MM.1S (cell line): Measurements from ENCODE around the gene TCF12.

Experiments
- DNase-seq: peaks from one replicate; pipeline ENCODE4 v3.0.0-alpha.2; 2015
- H2AFZ ChIP-seq: fragments of 300-600 bp; sonication (generic); 2 replicates; pipeline ENCODE4 v1.6.0; 2016; ENCODE audit warnings: antibody characterized with exemption, low read length
- H3F3A ChIP-seq: fragments of 300-600 bp; sonication (generic); 2 replicates; pipeline ENCODE4 v1.6.1; 2016; ENCODE audit warnings: mild to moderate bottlenecking, antibody characterized with exemption, low read length, moderate library complexity, mixed read lengths; ENCODE audit not compliant: insufficient read depth
- H3K27ac ChIP-seq: fragments of 300-600 bp; sonication (generic); 2 replicates; pipeline ENCODE4 v1.5.1; 2016; ENCODE audit warnings: mild to moderate bottlenecking, low read length
- H3K27me3 ChIP-seq: fragments of 300-600 bp; sonication (generic); replicated peaks from 2 replicates; pipeline ENCODE4 v1.6.0; 2016; ENCODE audit warnings: low read length; ENCODE audit not compliant: insufficient read depth
- H3K36me3 ChIP-seq: fragments of 300-600 bp; sonication (generic); replicated peaks from 2 replicates; pipeline ENCODE4 v1.6.1; 2016; ENCODE audit warnings: mild to moderate bottlenecking, low read length, mixed read lengths; ENCODE audit not compliant: insufficient read depth
- H3K4me1 ChIP-seq: fragments of 300-600 bp; sonication (generic); 2 replicates; pipeline ENCODE4 v1.6.1; 2016; ENCODE audit warnings: low read length, mixed read lengths
- H3K4me2 ChIP-seq: fragments of 300-600 bp; sonication (generic); 2 replicates; pipeline ENCODE4 v1.6.0; 2016; ENCODE audit warnings: low read depth, low read length
- H3K4me3 ChIP-seq: fragments of 300-600 bp; sonication (generic); 2 replicates; pipeline ENCODE4 v1.5.1; 2016; ENCODE audit warnings: low read length, mixed read lengths
- H3K79me2 ChIP-seq: fragments of 300-600 bp; sonication (generic); 2 replicates; pipeline ENCODE4 v1.6.1; 2016; ENCODE audit warnings: mixed run types, low read length, mixed read lengths
- H3K9ac ChIP-seq: fragments of 300-600 bp; sonication (generic); 2 replicates; pipeline ENCODE4 v1.6.1; 2016; ENCODE audit warnings: low read length, mixed read lengths
- H3K9me2 ChIP-seq: fragments of 300-600 bp; sonication (generic); replicated peaks from 2 replicates; pipeline ENCODE4 v1.6.1; 2016; ENCODE audit warnings: mild to moderate bottlenecking, low read length, mixed read lengths; ENCODE audit not compliant: insufficient read depth
- H3K9me3 ChIP-seq: fragments of 300-600 bp; sonication (generic); replicated peaks from 2 replicates; pipeline ENCODE4 v1.6.1; 2016; ENCODE audit warnings: mild to moderate bottlenecking, low read length, mixed read lengths; ENCODE audit not compliant: insufficient read depth
- H4K20me1 ChIP-seq: fragments of 300-600 bp; sonication (generic); 2 replicates; pipeline ENCODE4 v1.6.1; 2016; ENCODE audit warnings: mild to moderate bottlenecking, low read length, moderate library complexity, mixed read lengths; ENCODE audit not compliant: insufficient read depth
- CTCF ChIP-seq: fragments of 300-600 bp; sonication (generic); IDR thresholded peaks from 2 replicates; pipeline ENCODE4 v1.5.1; 2016; ENCODE audit warnings: antibody characterized with exemption, low read length, mixed read lengths
- EZH2 ChIP-seq: fragments of 300-600 bp; sonication (generic); optimal IDR thresholded peaks from 2 replicates; pipeline ENCODE3; 2017; ENCODE audit warnings: low read depth, mild to moderate bottlenecking, antibody characterized with exemption, low read length, mixed read lengths
- EZH2phosphoT487 ChIP-seq: fragments of 300-600 bp; sonication (generic); IDR thresholded peaks from 2 replicates; pipeline ENCODE4 v1.6.1; 2018; ENCODE audit warnings: antibody characterized with exemption, low read length

TCF12 gene

GRCh38 chr15:57129064-57129463, 210.6 kb downstream of the TCF12 start:
- no peaks in the 10 kb centered on the region for H3K9me3 ChIP-seq
- no peak overlapping the region for H3K27ac ChIP-seq
- H3K9ac ChIP-seq: no peak overlapping the region
- H3K36me3 ChIP-seq: no peaks in the 10 kb centered on the region
- no peak overlapping the region for H2AFZ ChIP-seq
- no peaks in the 10 kb centered on the region for H3F3A ChIP-seq
- no peaks in the 10 kb centered on the region for H3K4me1 ChIP-seq
- H3K4me3 ChIP-seq: no peak overlapping the region
- no peaks in the 10 kb centered on the region for H3K9me2 ChIP-seq
- no peaks in the 10 kb centered on the region for H3K79me2 ChIP-seq
- H3K4me2 ChIP-seq: no peak overlapping the region
- TF ChIP-seq EZH2phosphoT487 (no peak), EZH2 (no peak), CTCF (no peak)
- H3K27me3 ChIP-seq: no peaks in the 10 kb centered on the region
- DNase-seq: no peak
- H4K20me1 ChIP-seq: no peaks in the 10 kb centered on the region

GRCh38 chr15:57130956-57131355, 212.5 kb downstream of the TCF12 start:
- H3K79me2 ChIP-seq: no peaks in the 10 kb centered on the region
- no peak overlapping the region for H3K9ac ChIP-seq
- TF ChIP-seq EZH2: no peak
- TF ChIP-seq EZH2phosphoT487: no peak
- no peak for TF ChIP-seq CTCF
- H3K36me3 ChIP-seq: no peaks in the 10 kb centered on the region
- peaks cover 10% of the 10 kb centered on the region for H3K4me1 ChIP-seq
- no peak overlapping the region for H3K27ac ChIP-seq
- no peak for DNase-seq
- no peak overlapping the region for H3K4me3 ChIP-seq
- no peaks in the 10 kb centered on the region for H4K20me1 ChIP-seq
- no peaks in the 10 kb centered on the region; the same call in 1 of the 2 replicates for H3F3A ChIP-seq
- H2AFZ ChIP-seq: no peak overlapping the region
- H3K9me3 ChIP-seq: no peaks in the 10 kb centered on the region
- H3K27me3 ChIP-seq: no peaks in the 10 kb centered on the region
- no peak overlapping the region for H3K4me2 ChIP-seq
- no peaks in the 10 kb centered on the region for H3K9me2 ChIP-seq

- no peaks in the 10 kb centered on the region for H3K9me3 ChIP-seq
- H3K36me3 ChIP-seq: no peaks in the 10 kb centered on the region
- no peak overlapping the region for H3K4me2 ChIP-seq
- H3F3A ChIP-seq: no peaks in the 10 kb centered on the region; the same call in 1 of the 2 replicates
- TF ChIP-seq EZH2 (no peak), EZH2phosphoT487 (no peak), CTCF (no peak)
- no peaks in the 10 kb centered on the region for H3K9me2 ChIP-seq
- H3K27me3 ChIP-seq: no peaks in the 10 kb centered on the region
- peaks cover 17% of the 10 kb centered on the region for H3K4me1 ChIP-seq
- no peaks in the 10 kb centered on the region for H3K79me2 ChIP-seq
- no peak for DNase-seq
- no peak overlapping the region for H3K9ac ChIP-seq
- no peak overlapping the region for H2AFZ ChIP-seq
- no peak overlapping the region for H3K4me3 ChIP-seq
- H3K27ac ChIP-seq: no peak overlapping the region
- no peaks in the 10 kb centered on the region for H4K20me1 ChIP-seq
These were observed 214.9 kb downstream of the TCF12 start for GRCh38 chr15:57133127-57133968.
